ENCODE measurements around the gene DPEP1.
"Not testable (repeated sequence)": the region's sequence is repeated elsewhere in the genome, so short reads cannot be mapped to it uniquely, and the experiment has no call there.

The DPEP1 gene

DNA sequence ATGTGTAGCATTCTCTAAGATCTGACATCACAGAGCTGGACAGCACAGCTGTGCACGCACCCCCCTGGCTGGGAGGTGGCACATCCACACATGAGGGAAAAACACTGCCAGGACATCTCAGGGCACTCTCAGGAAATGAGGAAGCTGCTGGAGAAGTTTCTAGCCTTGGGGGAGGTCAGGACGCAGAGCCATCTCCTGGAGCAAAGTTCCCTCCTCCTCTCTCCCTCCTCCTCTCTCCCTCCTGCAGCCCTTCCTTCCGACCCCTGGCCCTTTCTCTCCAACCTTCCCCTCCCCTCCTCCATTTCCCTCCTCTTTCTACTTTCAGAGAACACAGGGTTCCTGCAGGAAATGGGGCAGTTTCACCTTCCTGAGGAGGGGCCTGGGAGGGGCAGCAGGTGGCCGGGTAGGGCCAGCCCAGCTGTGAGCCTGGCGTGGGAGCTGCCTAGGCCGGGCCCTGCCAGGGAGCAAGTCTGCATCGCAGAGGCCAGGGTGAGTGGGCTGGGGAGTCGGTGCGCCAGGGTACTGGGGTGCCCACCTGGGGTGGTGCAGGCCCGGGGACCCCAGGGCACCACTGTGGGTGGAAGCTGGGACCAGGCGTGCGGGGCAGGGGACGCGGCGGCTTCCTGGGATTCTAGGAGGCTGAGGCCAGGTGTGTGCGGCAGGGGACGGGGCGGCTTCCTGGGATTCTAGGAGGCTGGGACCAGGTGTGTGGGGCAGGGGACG, at the start of gene DPEP1:
DPEP1 (plus strand) TSS at position 412 of the 723 bp plus-strand sequence. CDS start 16,769 bp downstream, outside the sequence.
- DNase-seq (ENCODE audit: low read depth), result no peak

DNA sequence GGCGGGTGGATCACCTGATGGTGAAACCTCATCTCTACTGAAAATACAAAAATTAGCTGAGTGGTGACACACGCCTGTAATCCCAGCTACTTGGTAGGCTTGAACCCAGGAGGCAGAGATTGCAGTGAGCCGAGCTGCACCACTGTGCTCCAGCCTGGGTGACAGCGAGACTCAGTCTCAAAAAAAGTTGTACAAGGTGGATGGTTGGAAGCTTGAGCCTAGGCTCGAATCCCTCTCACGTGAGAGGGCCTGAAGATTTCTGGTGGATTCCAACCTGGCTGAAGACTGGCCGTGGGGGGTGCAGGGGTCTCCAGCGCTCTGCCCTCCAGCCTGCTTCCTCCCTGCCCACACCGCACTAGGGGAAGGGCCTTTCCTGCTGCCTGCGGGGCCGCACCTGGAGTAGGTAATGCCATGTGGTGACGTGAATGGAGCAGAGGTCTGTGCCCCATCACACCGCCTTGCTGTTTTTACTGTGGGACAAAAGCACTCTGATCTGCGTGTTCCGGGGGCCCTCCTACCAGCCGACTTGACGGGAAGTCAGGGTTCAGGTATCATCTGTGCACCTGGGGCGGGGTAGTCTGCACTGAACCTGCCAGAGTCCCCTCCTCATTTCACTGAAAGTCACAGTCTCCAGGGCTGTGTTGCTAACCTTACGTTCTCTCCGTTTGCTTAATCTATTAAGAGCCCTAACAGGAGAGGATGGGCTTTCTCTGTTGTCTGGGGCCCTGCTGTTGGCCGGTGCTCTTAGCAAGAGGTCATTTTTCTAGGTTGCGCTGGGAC, 48.8 kb upstream of the DPEP1 start:
- no peak for DNase-seq (ENCODE audit: low read depth)

DNA sequence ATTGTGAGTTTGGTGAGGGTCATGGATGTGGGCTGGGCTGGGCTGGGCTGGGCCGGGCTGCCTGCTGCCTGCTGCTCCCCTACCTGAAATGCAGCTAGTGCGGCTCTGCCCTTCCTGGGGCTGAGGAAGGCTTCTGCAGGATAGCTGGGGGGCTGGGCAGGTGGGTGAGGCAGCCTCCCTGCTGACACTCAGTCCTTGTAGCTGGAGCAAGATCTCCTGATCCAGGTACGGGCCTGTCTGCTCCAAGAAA, 48.3 kb upstream of the DPEP1 start:
- no peak for DNase-seq (ENCODE audit: low read depth)

DNA sequence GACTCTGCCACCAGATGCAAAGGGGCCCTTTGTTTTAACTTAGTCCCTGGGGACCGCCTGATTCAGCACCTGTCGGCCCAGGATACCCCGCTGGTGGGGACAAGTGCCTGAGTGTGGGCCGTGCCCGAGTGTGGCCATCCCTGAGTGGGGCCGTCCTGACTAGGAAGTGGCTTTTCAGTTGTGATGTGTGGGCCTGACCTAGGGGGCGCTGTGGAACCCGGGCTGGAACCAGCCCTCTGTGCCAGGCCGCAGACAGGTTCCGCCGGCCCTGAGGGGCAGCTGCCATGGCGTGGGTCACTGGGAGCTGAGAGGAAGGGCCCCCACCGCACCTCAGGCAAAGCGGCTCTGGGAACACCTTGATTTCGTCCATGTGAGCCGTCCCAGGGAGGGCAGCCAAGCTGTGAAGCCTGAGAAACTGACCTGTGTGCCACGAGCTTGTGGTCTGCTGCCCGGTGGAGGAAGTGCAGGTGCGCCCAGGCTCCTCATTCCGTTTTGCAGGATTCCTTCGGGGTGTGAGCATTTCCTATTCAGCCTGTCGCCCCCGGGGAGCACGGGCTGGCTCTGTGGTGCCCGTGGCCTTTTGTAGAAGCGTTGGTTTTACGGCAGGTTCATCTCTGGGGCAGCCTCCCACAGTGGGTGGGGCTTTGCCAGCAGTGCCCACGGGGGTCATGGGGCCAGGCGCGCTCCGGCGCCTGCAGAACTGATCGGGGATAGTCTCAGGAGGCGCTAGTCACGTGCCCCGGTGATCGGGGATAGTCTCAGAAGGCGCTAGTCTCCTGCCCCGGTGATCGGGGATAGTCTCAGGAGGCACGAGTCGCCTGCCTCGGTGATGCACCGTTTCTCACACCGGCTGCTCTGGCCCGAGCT, 47.7 kb upstream of the DPEP1 start:
- no peak for DNase-seq (ENCODE audit: low read depth)

DNA sequence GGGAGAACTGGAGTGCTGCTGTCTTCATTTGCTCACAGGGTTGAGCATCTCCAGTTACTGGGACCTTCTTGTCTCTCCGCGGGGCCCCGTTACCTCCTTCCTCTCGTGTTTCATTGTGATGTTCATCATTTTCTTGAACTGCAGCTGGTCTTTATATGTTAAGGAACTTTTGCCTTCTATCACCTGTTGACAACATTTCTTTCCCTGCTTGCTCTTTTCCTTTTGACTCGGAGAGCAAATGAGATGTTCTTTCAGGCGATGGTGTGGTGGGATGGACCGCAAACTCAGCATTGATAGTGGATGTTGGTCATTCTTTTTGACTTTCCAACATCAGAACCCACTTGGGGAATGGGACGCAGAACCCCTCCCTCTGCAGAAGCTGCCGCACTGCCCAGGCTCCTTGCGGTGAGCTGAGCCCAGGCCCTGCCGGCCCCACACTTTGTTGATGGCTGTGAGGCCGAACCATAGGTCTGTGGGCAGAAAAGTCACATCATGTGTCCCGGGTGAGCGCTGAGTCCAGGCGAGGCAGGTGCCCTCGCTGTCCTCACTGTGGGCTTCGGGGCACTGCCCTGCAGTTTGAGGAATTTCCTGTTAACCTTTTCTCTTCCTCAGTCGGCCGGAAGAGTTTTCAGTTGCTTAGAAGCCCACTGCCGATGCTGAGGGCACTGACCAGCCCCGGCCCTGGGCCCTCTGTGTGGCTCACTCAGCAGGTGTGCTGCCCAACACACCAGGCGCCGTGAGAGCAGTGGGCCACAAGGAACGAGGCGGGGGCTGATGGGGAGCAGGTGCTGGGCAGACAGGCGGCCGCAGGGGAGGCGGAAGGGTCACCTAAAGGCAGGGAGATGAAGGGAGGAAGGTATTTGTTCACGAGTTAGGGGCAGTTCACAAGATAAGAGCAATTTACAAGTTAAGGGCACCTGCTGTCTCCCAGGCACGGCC, 45.5 kb upstream of the DPEP1 start:
- no peak for DNase-seq (ENCODE audit: low read depth)

DNA sequence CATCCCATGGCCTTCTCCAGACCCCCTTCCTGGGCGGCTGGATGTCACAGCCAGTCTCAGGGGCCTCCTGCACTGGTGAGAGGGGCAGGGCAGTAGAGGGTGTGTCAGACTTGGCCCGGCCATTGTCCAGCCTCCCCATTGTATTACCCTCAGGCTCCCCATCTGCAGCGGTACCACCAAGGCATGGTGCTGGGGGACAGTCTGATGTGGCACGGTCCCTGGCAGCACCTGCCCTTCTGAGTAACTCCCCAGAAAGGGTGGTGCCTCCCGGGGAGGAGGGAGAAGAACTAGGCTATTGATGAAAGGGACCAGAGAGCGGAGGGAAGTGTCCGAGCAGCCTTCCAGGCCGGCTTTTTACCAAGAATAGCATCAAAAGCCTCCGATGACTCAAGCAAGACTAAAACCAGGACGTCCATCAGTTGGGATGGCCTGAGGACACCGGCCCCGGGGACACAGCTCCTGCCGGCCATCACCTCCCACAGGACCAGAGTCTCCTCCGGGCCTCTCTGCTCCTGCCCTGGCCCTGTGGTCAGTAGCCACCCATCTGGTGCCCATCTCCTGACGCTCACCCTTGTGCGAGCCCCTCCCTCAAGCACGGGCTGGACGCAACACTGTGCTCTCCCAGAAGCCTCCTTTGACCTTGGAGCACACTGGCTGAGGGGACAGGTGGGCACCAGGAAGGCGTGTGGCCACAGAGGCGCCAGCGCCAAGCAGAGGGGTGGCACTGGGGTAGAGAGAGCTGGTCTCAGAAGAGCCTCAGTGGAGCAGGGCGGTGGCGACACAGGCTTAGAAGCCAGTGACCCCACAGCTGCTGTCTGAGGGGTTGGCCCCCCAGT, 43.7 kb upstream of the DPEP1 start:
- no peak for DNase-seq (ENCODE audit: low read depth)

DNA sequence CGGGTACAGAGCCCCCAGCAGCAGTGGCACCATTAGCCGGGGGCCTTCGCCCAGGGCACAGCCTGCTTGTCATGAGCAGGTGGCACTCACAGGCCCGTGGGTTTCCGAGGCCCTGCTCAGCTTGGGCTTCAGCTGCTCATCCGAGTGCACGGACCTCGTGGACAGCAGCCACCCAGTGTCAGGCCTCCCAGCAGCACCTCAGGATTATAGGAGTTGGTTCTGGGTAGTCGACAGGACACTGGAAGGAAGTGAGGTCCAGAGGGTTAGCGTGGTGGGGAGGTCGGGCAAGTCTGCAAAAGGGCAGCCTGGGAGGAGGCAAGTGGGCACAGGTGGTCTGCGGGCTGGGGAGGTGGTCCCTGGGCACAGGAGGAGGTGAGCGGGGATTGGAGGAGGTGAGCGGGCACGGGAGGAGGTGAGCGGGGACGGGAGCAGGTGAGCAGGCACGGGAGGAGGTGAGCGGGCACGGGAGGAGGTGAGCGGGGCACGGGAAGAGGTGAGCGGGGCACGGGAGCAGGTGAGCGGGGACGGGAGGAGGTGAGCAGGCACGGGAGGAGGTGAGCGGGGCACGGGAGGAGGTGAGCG, 43.0 kb upstream of the DPEP1 start:
- DNase-seq (ENCODE audit: low read depth), result no peak

DNA sequence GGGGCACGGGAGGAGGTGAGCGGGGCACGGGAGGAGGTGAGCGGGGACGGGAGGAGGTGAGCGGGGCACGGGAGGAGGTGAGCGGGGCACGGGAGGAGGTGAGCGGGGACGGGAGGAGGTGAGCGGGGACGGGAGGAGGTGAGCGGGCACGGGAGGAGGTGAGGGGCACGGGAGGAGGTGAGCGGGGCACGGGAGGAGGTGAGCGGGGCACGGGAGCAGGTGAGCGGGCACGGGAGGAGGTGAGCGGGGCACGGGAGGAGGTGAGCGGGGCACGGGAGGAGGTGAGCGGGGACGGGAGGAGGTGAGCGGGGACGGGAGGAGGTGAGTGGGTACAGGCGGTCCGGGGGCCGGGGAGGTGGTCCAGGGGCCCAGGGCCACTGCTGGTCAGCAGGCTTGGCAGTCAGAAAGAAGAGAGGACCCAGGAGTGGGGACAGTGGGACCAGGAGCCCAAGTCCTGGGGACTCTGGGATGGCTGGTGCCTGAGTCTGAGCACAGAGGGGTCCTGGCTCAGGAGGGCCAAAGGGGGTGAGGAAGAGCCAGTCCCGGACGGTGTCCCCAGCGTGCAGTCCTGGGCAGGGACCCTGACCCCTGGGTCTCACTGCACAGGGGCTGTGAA, 42.4 kb upstream of the DPEP1 start:
- not testable (repeated sequence) for DNase-seq (ENCODE audit: low read depth)

DNA sequence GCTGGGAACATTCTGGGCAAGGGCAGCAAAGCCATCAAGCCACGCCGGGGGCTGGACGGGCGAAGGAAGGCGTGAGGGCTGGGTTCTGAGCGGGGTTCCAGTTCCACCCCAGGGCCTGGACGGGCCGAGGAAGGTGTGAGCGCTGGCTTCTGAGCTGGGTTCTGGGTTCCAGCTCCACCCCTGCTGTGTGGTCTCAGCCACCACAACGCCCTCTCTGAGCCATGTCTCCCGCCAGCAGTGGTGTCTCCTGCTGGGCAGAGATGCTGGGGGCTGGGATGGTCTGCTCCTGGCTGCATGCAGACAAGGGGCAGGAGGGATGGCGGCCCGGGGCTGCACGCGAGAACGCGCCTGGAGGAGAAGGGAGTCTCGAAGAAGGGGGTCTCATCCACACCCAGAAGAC, 41.8 kb upstream of the DPEP1 start:
- no peak for DNase-seq (ENCODE audit: low read depth)

DNA sequence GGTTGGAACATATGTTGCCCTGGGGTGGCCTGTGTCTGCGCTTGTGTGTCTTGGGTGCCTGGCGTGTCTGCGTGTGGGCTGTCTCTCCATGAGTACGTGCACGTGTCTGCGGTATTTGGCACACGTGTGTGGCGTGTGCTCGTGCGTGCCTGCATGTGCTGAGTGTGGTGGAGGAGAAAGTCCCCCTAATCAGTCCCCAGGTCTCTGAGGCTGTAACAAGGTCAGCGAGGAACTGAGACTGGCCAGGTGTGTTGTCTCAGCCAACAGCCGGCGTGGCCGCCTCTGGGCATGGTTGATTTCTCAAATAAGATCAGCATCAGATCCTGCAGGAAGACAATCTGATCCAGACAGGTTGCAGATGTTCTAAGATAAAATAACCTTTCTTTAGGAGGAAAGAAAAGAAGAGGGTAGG, 41.4 kb upstream of the DPEP1 start:
- DNase-seq (ENCODE audit: low read depth), result no peak

DNA sequence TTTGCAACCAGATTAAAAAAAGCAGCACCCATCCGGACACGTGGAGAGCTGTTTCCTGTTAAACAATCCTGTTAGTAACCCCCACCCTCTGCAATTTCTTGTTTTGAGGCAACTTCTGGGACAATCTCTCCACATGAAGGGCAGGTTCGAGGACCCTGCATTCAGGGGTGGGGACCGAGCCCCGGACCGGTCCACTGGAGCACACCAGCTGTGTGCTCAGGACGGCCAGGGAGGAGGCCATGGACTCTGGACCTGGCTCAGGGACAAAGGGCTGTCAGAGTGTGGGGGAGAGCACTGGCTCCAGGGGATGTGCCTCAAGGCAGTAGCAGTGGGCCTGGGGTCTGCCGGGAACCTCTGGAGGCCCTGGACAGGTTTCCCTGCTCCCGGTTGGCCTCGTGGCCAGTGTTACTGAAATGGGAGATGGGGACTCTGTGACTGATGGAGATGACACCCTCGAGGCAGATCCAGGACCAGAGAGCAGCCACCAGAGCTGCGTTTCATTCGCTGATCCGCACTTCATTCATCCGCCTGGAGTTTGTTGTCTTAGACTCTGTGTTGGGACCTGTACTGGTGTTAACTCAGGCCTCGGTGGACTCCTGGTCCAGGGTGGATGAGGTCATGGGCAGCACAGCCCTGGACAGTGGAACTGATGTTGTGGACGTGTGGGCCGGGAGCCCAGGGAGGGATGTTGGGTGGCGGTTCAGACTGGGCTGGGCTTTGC, 40.8 kb upstream of the DPEP1 start:
- DNase-seq (ENCODE audit: low read depth), result no peak

DNA sequence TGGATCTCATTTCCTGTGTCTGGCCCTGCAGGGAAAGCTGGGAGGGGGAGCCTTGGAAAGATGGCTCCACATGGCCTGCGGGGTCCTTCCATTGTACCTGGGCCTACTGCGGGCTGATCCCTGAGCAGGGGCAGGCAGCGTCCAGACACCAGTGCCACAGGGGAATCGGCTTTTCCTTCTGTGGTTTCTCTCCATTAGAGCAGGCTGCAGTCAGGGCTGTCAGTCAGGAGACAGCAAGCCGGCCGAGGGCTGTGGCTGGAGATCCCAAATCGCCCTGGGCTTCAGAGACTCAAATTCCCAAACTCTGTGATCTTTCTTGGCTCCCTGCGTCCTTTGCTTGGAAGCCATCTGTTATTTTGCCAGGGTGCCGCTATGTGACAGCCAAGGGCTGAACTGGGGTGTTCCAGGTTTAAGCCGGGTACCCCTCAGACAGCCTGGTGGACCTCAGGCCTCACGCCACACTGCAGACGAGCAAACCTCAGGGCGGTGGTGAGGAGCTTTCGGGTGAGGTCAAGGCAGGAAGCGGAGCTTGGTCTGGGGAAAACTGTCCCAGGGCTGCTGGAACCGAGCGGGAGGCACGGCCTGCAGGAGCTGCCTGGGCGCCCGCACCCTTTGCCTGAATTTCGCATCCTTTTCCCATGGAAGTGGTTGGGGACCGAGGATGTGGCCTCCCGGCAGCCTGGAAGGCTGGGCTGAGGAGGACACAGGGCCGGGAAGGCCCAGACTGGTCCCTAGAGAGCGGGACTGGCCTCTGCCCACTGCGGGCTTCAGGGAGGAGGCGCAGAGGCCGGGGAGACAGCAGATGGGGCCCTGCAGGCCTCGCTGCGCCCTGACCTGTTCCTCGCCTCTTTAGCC, 39.4 kb upstream of the DPEP1 start:
- DNase-seq (ENCODE audit: low read depth), result no peak

DNA sequence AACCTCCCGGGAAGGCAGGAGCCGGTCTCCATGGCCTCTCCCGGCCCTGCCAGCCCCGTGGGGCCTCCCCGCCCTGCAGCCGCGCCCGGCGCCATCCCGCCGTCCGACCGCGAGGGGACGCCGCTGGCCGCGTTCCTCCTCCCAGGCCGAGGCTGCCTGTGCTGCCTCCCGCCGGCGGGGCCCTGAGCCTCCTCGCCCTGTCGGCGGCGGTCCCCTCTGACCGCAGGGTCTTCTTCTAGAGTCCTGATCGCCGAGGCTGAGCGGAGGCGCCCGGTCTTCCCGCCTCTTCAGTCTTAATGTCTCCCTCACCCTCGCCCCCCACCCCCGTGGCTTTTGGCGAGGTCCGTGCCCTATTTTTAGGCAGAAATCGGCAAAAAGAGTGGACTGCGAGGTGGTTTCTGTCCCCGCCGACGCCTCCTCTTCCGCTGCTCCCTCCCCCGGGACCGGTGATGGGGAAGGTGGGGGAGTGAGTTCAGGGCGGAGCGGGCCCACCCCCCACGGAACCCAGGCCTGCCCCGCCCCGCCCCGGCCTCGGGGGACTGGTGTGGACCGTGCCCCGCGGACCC, 38.7 kb upstream of the DPEP1 start:
- no peak for DNase-seq (ENCODE audit: low read depth)

DNA sequence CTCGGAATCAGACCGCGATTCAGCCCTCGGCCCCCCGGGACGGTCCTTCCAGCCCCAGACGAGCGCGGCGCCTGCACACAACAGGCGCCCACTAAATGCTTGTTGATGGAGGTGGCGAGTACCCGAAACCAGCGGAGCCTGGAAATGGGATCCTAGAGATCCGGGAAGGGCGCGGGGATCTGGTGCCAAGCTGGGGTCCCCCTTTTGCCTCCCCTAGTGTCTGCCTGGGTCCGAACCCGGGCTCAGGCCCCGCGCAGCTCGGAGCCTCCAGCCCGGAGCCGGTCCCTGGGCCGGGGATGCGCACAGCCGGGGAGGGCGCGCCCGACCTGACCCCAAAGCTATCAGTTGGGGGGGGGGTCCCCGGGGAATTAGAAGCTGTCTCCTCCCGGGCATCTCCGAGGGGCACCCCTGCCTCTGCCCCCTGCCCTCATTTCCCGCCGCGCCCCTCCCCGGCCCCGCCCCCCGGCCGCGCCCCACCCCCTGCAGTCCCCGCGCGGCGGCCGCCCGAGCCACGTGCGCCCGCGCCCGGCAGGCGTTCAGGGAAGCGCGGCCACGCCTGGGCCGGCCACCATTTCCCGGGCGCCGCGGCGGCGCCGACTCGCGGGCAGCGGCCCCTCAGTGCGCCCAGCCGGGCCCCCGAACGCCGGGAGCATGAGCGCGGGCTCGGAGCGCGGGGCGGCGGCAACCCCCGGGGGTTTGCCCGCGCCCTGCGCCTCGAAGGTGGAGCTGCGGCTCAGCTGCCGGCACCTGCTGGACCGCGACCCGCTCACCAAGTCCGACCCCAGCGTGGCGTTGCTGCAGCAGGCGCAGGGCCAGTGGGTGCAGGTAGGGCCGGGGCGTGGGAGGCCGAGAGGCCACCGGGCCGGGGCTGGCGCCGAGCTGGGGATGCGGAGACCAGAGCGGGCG, 37.9 kb upstream of the DPEP1 start, which contains the start of gene CPNE7:
CPNE7 (plus strand) TSS at position 512 of the 906 bp plus-strand sequence; CDS start at position 652, 140 bp downstream.
- DNase-seq (ENCODE audit: low read depth), result no peak

DNA sequence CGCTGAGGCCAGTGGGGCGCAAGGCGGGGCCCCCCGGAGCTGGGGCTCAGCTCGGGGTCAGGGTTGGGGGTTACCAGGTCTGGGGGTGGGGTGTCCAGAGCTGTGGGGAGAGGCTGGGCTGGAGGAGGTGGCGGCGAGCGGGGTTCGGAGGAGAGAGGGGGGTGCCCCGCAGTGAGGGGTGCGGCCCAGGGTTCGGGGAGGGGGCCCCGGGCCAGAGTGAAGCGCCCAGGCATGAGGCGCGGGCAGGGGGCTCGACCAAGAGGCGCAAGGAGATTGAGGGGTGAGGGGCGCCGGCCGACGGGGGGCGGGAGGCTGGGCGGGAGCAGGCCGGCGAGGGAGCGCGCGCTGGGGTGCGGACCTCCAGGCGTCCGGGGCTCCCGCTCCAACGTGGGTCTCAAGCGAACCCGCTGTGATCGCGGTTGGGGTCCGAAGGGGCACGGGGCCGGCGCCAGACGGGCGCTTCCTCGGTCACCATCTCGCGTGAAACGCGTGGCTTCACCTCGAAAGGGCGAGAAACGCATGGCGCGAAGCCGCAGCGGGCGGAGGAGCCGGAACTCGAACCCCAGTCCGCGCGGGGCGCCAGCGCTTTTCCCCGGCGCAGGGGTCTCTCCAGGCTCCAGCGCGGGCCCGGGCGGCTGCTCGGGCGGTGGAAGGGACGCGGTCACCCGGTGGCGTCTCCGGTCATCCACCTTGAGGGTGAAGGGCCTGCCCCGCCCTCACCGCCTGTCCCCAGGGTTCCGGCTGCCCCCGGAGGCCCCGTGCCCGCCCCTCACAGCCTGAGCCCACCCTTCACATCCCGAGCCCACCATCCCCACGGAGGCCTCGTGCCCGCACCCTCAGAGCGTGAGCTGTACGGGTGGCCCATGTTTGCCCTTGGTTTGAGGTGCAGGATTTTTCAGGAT, 37.0 kb upstream of the DPEP1 start:
- no peak for DNase-seq (ENCODE audit: low read depth)

Data from stimulated activated CD4-positive, alpha-beta T cell treated with anti-CD3 and anti-CD28 coated beads, Interleukin-2, amount 100 ng/mL, for 4 hours (primary cell).